ENCODE results near the gene GOLGA1.
"Not testable (repeated sequence)": the region's sequence is repeated elsewhere in the genome, so short reads cannot be mapped to it uniquely, and the experiment has no call there.

The GOLGA1 gene

GRCh38 chr9:124940894-124941678, at the start of gene GOLGA1:
GOLGA1 (minus strand) TSS chr9:124941083; CDS start chr9:124938711, 2,372 bp downstream.
- DNase-seq (ENCODE audit: low read depth, low spot score), result peak; percentile 98

GRCh38 chr9:124983698-124984097, 42.8 kb upstream of the GOLGA1 start:
- DNase-seq (ENCODE audit: low read depth, low spot score), result no peak

GRCh38 chr9:124980431-124980830, 39.5 kb upstream of the GOLGA1 start:
- no peak for DNase-seq (ENCODE audit: low read depth, low spot score)

GRCh38 chr9:124975131-124975530, 34.2 kb upstream of the GOLGA1 start:
- peak; percentile 2 for DNase-seq (ENCODE audit: low read depth, low spot score)

- no peak for DNase-seq (ENCODE audit: low read depth, low spot score)
Observed at GRCh38 chr9:124973807-124974206, 32.9 kb upstream of the GOLGA1 start.

GRCh38 chr9:124972241-124972770, 31.4 kb upstream of the GOLGA1 start:
- DNase-seq (ENCODE audit: low read depth, low spot score), result no peak

- DNase-seq (ENCODE audit: low read depth, low spot score), result no peak
Observed at GRCh38 chr9:124969401-124969800, 28.5 kb upstream of the GOLGA1 start.

GRCh38 chr9:124968238-124968637, 27.4 kb upstream of the GOLGA1 start:
- DNase-seq (ENCODE audit: low read depth, low spot score), result no peak

GRCh38 chr9:124965775-124966568, 25.1 kb upstream of the GOLGA1 start:
- not testable (repeated sequence) for DNase-seq (ENCODE audit: low read depth, low spot score)

GRCh38 chr9:124964604-124965003, 23.7 kb upstream of the GOLGA1 start:
- DNase-seq (ENCODE audit: low read depth, low spot score), result no peak

GRCh38 chr9:124964056-124964455, 23.2 kb upstream of the GOLGA1 start:
- no peak for DNase-seq (ENCODE audit: low read depth, low spot score)

- DNase-seq (ENCODE audit: low read depth, low spot score), result no peak
Observed at GRCh38 chr9:124960409-124960752, 19.5 kb upstream of the GOLGA1 start.

- DNase-seq (ENCODE audit: low read depth, low spot score), result not testable (repeated sequence)
Observed at GRCh38 chr9:124959671-124960408, 19.0 kb upstream of the GOLGA1 start.

- DNase-seq (ENCODE audit: low read depth, low spot score), result no peak
Observed at GRCh38 chr9:124954255-124954654, 13.4 kb upstream of the GOLGA1 start.

- no peak for DNase-seq (ENCODE audit: low read depth, low spot score)
Observed at GRCh38 chr9:124950050-124950718, 9.3 kb upstream of the GOLGA1 start.

- no peak for DNase-seq (ENCODE audit: low read depth, low spot score)
Observed at GRCh38 chr9:124949387-124949786, 8.5 kb upstream of the GOLGA1 start.

GRCh38 chr9:124947727-124948391, 7.0 kb upstream of the GOLGA1 start:
- no peak for DNase-seq (ENCODE audit: low read depth, low spot score)

GRCh38 chr9:124946167-124946566, 5.3 kb upstream of the GOLGA1 start:
- no peak for DNase-seq (ENCODE audit: low read depth, low spot score)

- peak; percentile 68 for DNase-seq (ENCODE audit: low read depth, low spot score)
Observed at GRCh38 chr9:124941679-124942561, 1.0 kb upstream of the GOLGA1 start.

GRCh38 chr9:124940521-124940893, 376 bp downstream of the GOLGA1 start:
- no peak for DNase-seq (ENCODE audit: low read depth, low spot score)
